ENCODE data around the gene MYH16. TPM values are rescaled to one million over a fixed set of nuclear protein-coding genes. Genes with fewer than 3 reads are reported as not detected.
"Not testable (repeated sequence)": the region's sequence is repeated elsewhere in the genome, so short reads cannot be mapped to it uniquely, and the experiment has no call there.

The MYH16 gene
- not detected for total RNA-seq

- ATAC-seq: no peak
- DNase-seq (ENCODE audit: low spot score): no peak
Observed at GRCh38 chr7:99272476-99273045, at the start of gene MYH16. Gene MYH16 (plus strand): TSS chr7:99272839.

GRCh38 chr7:99224263-99224898 is 48.3 kb upstream of the MYH16 start:
- ATAC-seq; DNase-seq (ENCODE audit: low spot score): not testable (repeated sequence)

GRCh38 chr7:99224899-99225265 is 47.8 kb upstream of the MYH16 start:
- DNase-seq (ENCODE audit: low spot score): no peak

GRCh38 chr7:99229234-99229633 is 43.4 kb upstream of the MYH16 start:
- ATAC-seq (no peak), DNase-seq (ENCODE audit: low spot score) (no peak)

More at GRCh38 chr7:99224899-99225265, 47.8 kb upstream of the MYH16 start:
- no peak for ATAC-seq

- no peak for DNase-seq (ENCODE audit: low spot score)
Observed at GRCh38 chr7:99232082-99232770, 40.4 kb upstream of the MYH16 start.

GRCh38 chr7:99232955-99233354 is 39.7 kb upstream of the MYH16 start:
- not testable (repeated sequence) for DNase-seq (ENCODE audit: low spot score); ATAC-seq

More at GRCh38 chr7:99232082-99232770, 40.4 kb upstream of the MYH16 start:
- ATAC-seq: no peak

GRCh38 chr7:99234185-99234584 is 38.5 kb upstream of the MYH16 start:
- ATAC-seq: no peak
- DNase-seq (ENCODE audit: low spot score): no peak

- ATAC-seq (no peak), DNase-seq (ENCODE audit: low spot score) (no peak)
Observed at GRCh38 chr7:99235925-99236324, 36.7 kb upstream of the MYH16 start.

- not testable (repeated sequence) for DNase-seq (ENCODE audit: low spot score); ATAC-seq
Observed at GRCh38 chr7:99237876-99238275, 34.8 kb upstream of the MYH16 start.

- DNase-seq (ENCODE audit: low spot score): no peak
- ATAC-seq: no peak
Observed at GRCh38 chr7:99238558-99239341, 33.9 kb upstream of the MYH16 start.

- no peak for DNase-seq (ENCODE audit: low spot score)
- peak; percentile 74 for ATAC-seq
Observed at GRCh38 chr7:99242682-99243081, 30.0 kb upstream of the MYH16 start.

GRCh38 chr7:99243751-99244337 is 28.8 kb upstream of the MYH16 start:
- no peak for DNase-seq (ENCODE audit: low spot score)
- no peak for ATAC-seq

GRCh38 chr7:99244939-99245338 is 27.7 kb upstream of the MYH16 start:
- no peak for DNase-seq (ENCODE audit: low spot score)

GRCh38 chr7:99248391-99249095 is 24.1 kb upstream of the MYH16 start:
- no peak for ATAC-seq
- no peak for DNase-seq (ENCODE audit: low spot score)

More at GRCh38 chr7:99244939-99245338, 27.7 kb upstream of the MYH16 start:
- no peak for ATAC-seq

- ATAC-seq (no peak), DNase-seq (ENCODE audit: low spot score) (no peak)
Observed at GRCh38 chr7:99249985-99250575, 22.6 kb upstream of the MYH16 start.

- ATAC-seq: no peak
- no peak for DNase-seq (ENCODE audit: low spot score)
Observed at GRCh38 chr7:99252166-99252895, 20.3 kb upstream of the MYH16 start.

GRCh38 chr7:99253369-99253768 is 19.3 kb upstream of the MYH16 start:
- DNase-seq (ENCODE audit: low spot score): no peak
- ATAC-seq: no peak

- ATAC-seq (no peak), DNase-seq (ENCODE audit: low spot score) (no peak)
Observed at GRCh38 chr7:99254390-99254789, 18.2 kb upstream of the MYH16 start.

GRCh38 chr7:99255463-99255862 is 17.2 kb upstream of the MYH16 start:
- DNase-seq (ENCODE audit: low spot score) (no peak), ATAC-seq (no peak)
